Stimulated activated CD8-positive, alpha-beta memory T cell treated with anti-CD3 and anti-CD28 coated beads, Interleukin-4, amount 100 ng/mL, for 24 hours (primary cell): ENCODE measurements around the gene RERG.
"Not testable (repeated sequence)": the region's sequence is repeated elsewhere in the genome, so short reads cannot be mapped to it uniquely, and the experiment has no call there.

Experiments
- DNase-seq: peaks from one replicate; pipeline ENCODE4 v3.0.0-alpha.2; 2020; ENCODE audit warnings: low read depth

RERG gene

GRCh38 chr12:15143467-15143866, 77.8 kb downstream of the RERG start:
- DNase-seq, result no peak

DNA sequence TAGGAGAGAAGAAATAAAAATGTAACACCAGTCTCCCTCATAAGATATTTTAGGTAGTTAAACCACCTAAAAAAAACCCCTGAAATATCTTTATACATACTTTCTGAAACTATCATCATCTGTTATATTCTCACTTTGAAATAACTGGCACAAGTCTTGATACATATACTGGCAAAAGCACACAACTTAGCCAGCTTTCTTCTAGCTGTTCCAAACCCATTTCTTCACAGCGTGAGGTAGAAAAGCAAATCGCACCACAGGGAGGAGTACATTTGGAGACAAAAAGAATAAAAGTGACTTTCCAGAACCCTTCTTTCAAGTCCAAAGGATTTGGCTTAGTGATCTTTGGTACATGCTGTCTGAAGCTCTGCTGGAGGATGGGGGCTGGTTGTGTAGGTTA, 78.5 kb downstream of the RERG start:
- DNase-seq, result no peak

DNA sequence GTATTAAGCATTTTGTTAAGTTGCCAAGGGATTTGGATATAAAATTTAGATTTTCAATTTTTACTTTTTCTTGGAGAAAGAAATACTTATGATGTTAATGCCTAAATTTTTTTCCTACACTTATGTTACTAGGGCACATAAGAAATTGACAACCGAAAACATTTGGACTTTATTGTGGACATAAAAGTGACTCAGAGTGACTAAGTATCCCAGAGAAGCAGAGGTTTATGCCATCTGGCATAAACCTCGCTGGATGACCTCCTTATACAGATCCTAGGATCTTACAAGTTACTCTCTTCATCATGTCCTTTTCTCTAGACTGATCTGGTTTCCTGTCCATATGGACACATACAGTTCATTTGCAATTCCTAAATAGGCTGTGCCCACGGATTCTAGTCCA, 89.8 kb downstream of the RERG start:
- DNase-seq, result no peak

GRCh38 chr12:15130541-15130940, 90.7 kb downstream of the RERG start:
- no peak for DNase-seq

GRCh38 chr12:15123401-15123800, 97.8 kb downstream of the RERG start:
- no peak for DNase-seq

DNA sequence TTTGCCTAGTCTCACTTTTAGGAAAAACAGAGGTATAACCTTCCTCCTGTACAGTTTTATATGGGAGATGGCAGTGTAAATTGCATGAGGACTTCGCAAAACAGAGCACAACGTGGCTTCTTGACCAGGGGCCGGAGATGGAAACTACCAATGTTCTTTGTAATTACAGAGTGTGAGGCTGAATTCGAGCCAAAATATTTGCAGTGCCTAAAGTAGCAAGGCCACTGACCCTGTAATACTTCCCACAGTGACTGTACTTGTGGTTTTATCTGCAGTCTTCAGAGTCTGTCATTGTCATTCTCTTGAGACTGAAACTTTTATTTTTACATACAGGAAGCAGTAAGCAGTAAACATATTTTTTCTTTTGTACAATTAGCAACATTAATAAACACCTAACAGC, 98.9 kb downstream of the RERG start:
- no peak for DNase-seq

- DNase-seq, result no peak
These were observed 102.3 kb downstream of the RERG start for GRCh38 chr12:15118955-15119354.

GRCh38 chr12:15116983-15117382, 104.2 kb downstream of the RERG start:
- DNase-seq, result no peak

DNA sequence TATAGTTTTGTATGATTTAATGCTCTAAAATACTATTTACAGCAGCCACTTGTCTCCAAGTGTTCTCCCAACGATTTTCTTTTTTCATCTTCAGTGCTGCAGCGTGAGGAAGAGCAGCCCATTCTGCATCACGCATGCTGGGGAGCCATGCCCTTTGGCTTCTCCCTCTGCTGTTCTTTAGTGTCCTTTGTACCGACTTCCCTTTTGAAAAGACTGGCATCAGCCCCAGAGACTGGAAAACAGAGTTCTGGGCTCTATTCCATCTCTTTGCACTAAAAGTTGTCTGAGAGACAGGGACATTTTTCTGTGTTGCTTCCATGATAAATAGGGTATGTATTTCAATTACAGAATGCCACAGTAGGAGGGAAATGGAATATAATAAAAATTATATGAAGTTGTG, 105.1 kb downstream of the RERG start:
- DNase-seq, result no peak

DNA sequence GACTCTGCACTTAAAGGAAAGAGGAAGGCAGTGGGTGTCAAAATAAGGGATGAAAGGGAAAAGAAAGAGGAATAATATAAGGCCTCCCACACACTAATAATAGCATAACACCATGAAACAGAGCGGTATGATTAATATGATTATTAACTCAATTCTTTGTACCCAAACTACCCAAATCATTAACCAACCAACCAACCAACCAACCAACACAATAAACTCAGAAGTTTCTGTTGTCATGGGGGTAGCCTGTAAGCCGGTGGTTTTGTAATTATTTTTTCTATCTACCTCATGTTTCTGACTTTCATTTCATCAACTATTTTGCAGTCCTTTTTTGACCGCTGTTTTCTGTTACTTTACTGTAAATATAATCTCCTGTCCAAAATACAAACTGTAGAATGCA, 105.8 kb downstream of the RERG start:
- no peak for DNase-seq

DNA sequence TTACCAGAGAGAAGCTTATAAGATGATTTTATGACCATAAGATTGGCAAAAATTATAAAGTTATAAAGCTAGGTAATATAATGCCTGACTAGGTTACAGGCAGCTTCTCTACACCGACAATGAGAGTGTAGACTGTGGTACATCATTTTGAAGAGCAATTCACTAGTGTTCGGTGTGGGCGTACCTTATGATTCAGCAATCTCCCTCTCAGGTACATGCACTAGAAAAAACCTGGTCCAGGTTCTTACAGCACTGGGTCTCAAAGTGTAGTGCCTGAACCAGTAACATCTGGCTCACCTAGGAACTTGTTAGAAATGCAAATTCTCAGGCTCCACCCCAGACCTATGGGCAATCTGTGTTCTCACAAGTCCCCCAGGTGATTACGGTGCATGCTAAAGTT, 106.7 kb downstream of the RERG start:
- no peak for DNase-seq

DNA sequence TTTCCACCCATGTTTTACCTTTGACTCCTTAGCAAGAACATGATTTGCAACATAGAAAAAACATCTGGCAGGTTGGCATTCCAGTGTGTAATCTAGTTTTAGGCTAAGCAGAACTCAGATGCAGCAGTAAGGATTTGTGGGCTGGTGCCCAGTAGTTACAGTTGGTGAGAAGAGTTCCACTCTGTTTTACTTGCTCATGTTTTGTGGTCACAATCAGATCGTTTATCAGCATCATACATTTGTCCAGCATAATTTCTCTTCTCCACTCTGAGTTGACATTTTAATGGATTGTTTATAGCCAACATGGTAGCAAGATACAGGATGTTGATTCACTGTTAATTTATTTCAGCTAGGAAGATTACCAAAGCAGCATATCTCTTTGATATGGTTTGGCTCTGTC, 128.4 kb downstream of the RERG start:
- no peak for DNase-seq

GRCh38 chr12:15090441-15090840, 130.8 kb downstream of the RERG start:
- no peak for DNase-seq

DNA sequence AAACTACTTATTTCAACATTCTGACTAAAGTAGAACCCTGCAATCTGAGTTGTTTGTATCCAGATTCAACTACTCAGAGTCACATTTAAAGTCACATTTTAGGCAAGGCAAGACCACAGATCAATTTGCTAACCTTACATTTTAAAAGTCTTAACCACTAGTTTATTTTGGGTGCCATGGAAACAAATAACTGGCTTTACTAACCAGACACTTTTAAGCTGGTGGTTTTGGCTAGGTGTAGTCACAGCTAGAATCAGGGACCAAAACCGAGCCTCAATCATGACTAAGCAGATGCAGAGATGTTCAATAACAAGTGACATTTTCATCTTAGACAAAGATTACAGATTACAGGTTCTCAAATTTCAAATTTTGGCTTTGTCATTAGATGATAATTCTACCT, 133.1 kb downstream of the RERG start:
- DNase-seq, result no peak

DNA sequence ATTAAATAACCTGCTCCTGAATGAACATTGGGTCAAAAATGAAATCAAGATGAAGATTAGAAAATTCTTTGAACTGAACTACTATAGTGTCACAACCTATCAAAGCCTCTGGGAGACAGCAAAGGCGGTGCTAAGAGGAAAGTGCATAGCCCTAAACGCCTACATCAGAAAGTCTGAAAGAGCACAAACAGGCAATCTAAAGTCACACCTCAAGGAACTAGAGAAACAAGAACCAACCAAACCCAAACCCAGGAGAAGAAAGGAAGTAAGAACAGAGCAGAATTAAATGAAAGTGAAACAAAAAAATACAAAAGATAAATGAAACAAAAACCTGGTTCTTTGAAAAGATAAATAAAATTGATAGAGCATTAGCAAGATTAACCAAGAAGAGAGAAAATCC, 143.5 kb downstream of the RERG start:
- not testable (repeated sequence) for DNase-seq

- DNase-seq, result no peak
These were observed 146.9 kb downstream of the RERG start for GRCh38 chr12:15074351-15074750.

GRCh38 chr12:15059123-15059522, 162.1 kb downstream of the RERG start:
- no peak for DNase-seq
